GM21576 (cell line): Measurements from ENCODE around the gene CENPT.
"Not testable (repeated sequence)": the region's sequence is repeated elsewhere in the genome, so short reads cannot be mapped to it uniquely, and the experiment has no call there.

Experiments used
- ATAC-seq: cut with Tn5 transposase; IDR thresholded peaks from one replicate; pipeline ENCODE4 v1.9.1; 2021; ENCODE audit warnings: mild to moderate bottlenecking, moderate library complexity; ENCODE audit not compliant: unreplicated experiment

Gene CENPT

DNA sequence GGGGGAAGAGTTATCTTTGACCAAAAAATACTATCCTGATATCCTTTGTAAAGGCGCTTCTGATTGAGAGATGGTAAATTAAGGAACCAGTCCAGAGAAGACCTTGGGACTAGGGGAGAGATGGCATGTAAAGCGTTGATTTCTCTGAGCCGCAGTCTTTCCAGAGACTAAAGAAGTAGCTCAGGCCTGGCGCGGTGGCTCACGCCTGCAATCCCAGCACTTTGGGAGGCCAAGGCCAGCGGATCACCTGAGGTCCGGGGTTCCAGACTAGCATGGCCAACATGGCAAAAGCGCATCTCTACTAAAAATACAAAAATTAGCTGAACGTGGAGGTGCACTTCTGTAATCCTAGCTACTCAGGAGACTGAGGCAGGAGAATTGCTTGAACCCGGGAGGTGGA lies 625 bp upstream of the CENPT start:
- ATAC-seq: no peak

DNA sequence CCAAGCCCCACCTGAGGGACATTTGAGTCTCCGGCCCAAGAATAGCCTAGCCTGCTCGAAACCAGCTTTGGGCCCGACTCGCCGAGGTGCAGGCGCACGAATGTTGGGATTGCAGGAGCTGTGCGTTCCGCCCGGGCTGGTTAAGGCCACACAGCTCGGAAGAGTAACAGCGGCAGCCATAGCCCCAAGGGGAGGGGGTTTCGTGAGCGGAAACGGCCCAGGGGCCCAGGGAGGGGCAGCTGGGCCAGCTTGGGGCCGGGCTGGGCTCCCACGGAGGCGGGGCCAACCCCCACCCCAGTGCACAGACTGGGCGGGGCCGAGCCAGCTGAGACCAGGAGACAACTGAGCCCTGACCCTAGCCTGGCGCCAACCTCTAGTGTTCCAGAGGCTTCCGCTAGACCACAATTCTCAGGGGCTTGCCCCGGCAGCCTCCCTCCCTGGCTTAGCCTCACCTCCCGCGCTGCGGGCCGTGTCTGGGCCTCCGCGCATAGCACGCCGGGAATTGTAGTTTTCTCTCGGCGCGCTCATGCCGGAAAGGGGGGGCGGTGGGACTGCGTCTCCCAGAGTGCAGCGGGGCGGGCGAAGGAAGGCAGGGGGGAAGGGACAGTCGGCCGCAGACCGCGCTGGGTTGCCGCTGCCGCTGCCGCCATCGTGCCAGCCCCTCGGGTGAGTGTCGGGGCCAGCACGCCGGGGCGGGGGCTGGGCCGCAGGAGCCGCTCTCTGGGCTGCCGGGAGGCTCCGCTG lies 1.0 kb downstream of the CENPT start, which contains the start of gene NUTF2:
NUTF2 (plus strand) TSS at position 614 of the 744 bp plus-strand sequence. CDS start 18,198 bp downstream, outside the sequence.
- ATAC-seq: peak; percentile 52

- no peak for ATAC-seq
These were observed 1.5 kb downstream of the CENPT start for GRCh38 chr16:67846063-67846319.

GRCh38 chr16:67845291-67846062 lies 2.0 kb downstream of the CENPT start:
- no peak for ATAC-seq

DNA sequence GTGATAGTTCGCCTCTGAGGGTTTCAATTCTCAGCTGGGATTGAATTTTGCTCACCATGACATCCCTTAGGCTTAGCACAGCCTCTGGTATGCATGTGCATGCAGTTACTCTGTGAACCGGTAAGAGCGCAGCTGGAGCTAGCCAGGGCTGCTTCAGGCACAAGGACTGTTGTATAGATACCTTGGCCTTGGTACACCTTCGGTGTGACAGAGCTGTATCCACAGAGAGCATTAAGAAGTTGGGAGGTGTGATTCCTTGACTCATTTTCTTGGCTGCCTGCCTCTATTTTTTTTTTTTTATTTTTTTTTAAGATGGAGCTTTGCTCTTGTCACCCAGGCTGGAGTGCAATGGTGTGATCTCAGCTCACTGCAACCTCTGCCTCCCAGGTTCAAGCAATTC lies 3.0 kb downstream of the CENPT start:
- ATAC-seq: no peak

DNA sequence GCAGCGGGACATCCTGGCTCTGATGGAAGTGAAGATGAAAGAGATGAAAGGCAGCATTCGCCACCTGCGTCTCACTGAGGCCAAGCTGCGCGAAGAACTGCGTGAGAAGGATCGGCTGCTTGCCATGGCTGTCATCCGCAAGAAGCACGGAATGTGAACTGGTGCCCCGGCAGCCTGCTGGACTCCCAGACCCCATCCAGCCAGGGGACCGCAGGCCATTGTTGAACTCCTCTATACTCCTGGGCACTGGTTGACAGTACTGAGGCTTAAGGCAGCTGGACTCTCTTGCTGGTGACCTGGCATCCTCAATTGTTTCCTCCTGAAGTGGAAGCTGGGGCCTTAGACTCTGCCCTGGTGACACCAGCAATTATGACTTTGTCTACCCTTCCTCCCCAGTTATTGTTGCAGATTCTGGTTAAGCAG lies 4.1 kb downstream of the CENPT start:
- ATAC-seq: no peak

- peak; percentile 10 for ATAC-seq
These were observed 4.8 kb downstream of the CENPT start for GRCh38 chr16:67842509-67843342.

- ATAC-seq: peak; percentile 40
These were observed 5.5 kb downstream of the CENPT start, which contains the start of gene THAP11 for GRCh38 chr16:67841816-67842508. Gene THAP11 (plus strand): TSS chr16:67842320. CDS start chr16:67842555, 235 bp downstream.

- no peak for ATAC-seq
These were observed 6.2 kb downstream of the CENPT start for GRCh38 chr16:67841198-67841815.

DNA sequence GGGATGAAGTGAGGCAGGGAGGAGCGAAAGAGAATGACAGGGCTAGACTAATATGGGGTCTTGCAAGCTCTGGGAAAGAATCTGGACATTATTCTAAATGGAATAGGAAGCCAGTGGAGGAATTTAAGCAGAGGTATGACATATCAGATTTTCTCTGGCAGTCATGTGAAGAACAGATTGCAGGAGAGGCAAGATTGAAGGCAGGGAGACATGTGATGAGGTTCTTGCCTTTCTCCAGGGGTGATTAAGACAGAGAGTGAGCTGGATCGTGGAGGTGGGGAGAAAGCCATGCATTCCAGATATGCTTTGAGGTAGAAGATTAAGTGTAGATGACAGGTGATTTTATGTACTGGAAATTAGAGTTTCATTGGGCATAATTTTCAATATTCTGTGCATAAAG lies 9.7 kb downstream of the CENPT start:
- no peak for ATAC-seq

- ATAC-seq: not testable (repeated sequence)
These were observed 10.3 kb downstream of the CENPT start for GRCh38 chr16:67837190-67837589.

DNA sequence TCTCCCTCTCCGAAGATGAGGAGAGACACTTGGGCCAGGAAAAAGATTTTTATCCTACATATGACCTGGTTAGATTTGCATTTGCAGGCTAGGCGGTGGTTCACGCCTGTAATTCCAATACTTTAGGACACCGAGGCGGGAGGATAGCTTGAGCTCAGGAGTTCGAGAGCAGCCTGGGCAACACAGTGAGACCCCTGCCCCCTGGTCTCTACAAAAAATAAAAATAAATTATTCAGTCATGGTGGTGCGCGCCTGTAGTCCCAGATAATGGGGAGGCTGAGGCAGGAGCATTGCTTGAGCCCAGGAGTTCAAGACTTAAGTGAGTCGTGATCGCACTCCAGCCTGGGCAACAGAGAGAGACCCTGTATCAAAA lies 13.3 kb downstream of the CENPT start:
- no peak for ATAC-seq

DNA sequence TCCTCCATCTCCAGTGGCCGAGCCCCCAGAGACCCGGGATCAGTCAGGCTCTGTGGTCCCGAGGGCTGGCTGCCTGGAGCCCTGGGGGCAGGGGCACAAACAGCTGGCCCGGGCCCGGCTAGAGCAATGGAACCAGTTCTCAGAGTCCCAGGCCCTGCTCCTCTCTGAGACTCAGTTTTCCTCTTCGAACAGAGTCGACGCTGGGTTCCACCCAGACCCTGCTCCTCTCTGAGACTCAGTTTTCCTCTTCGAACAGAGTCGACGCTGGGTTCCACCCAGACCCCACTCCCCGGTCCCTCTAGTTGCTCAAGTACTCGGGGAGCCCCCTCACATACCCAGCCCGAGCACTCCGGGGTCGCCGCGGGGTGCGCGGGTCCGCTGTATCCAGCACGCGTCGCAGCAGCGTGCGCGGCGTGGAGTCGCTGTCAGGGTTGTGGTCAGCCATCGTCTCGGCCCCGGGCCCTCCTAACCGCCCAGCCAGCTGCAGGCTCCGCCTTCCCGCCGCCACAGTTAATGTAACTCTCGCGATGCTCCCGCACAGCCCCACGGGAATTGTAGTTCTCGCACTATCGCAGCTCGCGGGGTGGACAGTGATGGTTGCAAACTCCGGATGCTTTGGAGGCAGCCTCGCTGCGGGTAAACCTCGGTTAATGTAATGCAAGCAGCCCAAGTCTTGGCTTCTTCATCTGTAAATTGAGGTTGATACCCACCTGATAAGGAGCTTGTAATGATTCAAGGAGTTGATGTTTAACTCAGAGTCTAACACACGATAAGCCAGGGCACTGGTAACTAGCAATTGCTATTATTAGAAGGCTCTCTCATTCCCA lies 13.9 kb downstream of the CENPT start:
- ATAC-seq: peak; percentile 97

DNA sequence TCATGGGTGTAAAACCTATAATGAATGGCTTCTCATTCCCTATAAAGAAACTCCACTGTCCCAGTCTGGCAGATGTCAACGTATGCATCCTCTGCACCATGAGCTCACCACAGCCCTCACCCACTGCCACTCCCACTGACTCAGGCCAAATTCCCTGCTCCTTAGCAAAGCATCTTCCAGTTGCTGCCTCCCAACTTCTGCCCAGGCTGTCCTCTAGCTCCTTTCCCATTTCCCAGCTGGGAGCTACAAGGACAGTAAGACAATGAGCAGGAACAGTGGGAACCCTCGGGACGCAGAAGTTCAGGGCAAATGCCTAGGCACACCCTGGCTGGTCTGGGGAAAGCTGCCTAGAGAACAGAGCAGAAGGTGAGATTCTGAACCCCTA lies 14.5 kb downstream of the CENPT start:
- no peak for ATAC-seq

DNA sequence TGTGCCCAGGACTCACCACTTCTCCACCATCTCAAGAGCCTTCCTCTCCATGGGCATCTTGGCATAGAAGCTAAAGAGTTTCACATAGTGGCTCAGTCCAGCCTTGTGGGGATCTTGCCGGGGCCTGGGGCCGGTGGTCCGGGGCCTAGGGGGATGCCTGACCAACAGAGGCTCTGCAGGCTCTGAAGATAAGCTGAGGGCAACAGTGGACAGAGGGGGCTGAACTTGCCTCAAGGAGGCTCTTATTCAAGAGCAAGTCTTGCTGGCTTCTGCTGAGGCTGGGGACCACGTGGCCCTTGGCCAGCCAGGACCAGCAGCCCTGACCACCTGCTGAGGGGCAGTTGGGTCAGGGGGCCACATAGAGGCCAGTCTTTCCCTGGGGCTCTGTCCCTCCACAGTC lies 18.8 kb downstream of the CENPT start:
- no peak for ATAC-seq

DNA sequence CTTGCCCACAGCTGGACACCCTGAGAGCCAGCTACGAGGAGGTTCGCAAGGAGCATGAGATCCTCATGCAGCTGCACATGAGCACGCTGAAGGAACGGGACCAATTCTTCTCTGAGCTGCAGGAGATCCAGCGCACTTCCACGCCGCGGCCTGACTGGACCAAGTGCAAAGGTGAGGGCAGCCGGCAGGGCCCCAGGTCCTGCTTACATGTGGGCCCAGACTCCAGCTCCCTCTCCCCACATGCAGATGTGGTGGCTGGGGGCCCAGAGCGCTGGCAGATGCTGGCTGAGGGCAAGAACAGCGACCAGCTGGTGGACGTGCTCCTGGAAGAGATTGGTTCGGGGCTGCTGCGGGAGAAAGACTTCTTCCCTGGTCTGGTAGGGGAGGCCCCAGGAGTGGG lies 21.6 kb downstream of the CENPT start:
- no peak for ATAC-seq

GRCh38 chr16:67825119-67825518 lies 22.4 kb downstream of the CENPT start:
- no peak for ATAC-seq

DNA sequence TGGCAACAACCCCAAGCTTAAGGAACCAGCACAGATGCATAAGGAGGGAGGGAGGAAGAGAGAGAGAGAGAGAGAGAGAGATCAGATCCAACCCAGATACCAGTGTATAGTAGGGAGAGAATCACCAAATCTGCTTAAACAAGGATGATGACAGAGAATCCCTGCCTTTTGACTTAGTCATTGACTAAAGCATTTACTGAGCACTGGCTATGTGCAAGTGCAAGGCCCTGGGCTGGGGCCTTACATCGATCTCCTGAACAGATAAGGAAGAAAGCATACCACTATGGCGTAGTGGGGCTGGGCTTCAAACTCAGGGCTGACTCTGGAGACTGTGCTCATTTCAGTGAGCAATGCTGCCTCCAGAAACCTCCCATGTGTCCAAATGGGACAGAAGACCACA lies 25.0 kb downstream of the CENPT start:
- no peak for ATAC-seq

DNA sequence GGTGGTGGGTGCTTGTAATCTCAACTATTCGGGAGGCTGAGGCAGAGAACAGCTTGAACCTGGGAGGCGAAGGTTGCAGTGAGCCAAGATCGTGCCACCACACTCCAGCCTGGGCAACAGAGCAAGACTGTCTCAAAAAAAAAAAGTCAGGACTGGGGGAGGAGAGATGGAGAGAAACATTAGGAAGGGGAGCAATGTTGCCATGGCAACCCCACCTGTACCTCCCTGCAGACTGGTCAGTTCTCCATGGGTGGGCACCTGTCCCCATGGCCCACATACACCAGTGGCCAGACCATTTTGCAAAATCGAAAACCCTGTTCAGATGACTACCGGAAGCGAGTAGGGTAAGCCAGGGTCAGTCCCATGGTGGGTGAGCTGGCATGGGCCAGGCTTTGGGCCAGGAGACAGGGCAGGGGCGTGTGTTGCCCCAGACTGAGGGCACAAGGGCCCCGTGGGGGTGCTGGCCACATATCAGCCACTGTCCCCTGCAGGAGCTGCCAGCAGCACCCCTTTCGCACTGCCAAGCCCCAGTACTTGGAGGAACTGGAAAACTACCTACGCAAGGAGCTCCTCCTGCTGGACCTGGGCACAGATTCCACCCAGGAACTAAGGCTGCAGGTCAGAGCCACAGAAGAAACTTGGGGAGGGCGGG lies 26.8 kb downstream of the CENPT start:
- no peak for ATAC-seq
